NCI-H146 (cell line): ENCODE results near the gene TBX3.

Experiments used
- DNase-seq: peaks from one replicate; lab custom pipeline; 2025; lab: John Stamatoyannopoulos, UW

TBX3 gene

DNA sequence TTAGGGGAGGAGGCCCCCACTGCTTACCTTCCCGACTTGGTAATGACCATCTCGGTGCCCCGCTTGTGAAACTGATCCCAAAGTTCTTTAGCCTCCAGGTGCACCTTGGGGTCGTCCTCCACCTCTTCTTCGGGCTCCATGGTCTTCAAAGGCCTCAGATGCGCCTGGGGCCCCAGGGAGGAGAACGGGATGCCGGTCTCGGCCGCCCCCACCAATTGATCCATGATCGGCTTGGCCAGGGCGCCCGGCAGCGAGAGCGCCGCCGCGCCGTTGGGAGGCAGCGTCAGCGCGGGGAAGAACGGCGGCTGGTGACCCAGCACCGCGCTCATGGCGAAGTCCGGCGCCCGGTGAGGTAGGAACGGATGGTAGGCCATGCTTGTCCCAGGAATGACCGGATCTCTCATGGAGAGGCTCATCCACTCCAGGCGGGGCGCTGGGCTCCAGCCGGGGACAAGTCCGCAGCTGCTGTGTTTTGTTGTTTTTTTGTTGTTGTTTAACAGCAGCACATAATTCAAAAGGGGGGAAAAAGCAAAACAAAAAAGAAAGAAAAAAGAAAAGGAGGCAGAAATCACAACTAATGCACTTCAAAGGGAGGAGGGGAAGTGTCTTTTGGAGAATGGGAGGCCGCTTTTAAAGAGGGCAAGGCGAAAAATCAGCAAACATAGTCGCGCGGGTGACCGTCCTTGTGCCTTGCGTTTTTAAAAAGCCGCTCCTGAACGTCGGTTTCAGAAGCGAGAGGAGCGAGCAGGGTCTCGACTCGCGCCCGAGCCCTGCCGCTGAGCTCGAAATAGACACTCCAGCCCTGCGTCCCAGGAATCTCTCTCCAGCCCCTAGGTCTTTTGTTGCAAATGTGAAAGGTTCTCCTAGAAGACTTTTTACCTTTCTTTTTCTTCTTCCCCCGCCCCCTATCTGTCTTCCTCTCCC lies 928 bp downstream of the TBX3 start:
- no peak for DNase-seq

DNA sequence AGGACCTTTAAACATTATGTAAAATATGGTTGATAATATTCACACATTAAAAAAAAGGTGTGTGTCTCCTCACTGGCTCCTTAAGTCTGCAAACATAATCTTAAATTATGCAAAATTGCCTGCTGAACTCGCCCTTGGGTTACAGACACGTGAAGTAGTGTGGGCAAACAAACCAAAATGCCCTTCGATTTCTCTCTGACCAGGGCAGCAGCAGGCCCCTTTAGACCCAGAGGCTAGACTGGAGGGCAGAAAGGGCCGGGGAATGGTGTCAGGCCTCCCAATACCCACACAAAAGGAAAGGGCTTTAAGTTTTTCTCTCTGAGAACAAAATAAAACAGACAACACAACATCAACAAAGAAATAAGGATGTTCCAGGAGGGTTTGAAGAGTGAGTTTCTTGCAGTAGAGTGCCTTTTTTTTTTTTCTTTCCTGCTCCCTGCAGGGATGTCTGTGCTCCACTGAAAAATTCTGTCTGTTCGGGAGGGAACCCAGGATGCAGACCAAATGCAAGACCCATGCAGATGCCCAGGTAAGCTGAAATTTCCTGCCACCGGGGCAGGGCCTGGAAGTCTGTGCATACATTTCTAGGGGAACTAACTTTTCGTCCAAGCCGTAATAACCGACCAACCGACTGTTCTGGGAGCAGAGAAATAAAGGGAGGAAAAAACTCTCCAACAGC lies 1.7 kb downstream of the TBX3 start:
- no peak for DNase-seq

DNA sequence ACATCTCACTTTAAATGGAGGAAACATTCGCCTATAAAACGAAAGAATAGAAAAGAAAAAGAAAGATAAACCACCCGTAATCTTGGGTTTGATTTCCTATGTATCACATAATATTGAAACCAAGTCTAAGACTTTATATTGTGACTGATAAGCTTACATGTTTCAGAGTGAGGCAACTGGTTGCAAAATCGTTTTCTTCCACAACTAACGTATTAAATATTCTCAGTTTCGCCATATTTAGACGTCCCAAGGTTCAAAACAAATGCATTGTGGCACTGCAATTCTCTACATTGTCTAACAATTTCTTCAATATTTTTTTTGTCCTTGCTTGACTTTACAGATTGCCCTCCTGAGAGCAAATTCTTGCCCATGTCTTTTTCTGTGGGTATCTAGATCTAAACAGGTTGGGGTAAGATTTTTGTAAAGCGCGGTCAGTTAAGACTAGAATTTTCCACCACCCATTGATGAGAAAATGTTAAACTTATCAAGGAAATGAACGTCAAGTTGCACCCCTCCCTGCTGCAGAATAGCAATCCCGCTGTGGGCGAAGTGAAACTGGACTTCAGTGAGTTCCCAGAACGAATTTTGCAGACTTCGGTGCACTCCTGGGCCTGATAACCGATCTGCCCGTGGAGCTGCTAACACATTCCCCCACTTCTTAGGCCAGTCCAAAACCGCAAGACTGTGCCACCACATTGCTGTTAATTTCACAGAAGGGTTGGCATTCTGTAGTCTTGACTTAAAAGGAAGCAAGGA lies 2.7 kb downstream of the TBX3 start:
- no peak for DNase-seq

DNA sequence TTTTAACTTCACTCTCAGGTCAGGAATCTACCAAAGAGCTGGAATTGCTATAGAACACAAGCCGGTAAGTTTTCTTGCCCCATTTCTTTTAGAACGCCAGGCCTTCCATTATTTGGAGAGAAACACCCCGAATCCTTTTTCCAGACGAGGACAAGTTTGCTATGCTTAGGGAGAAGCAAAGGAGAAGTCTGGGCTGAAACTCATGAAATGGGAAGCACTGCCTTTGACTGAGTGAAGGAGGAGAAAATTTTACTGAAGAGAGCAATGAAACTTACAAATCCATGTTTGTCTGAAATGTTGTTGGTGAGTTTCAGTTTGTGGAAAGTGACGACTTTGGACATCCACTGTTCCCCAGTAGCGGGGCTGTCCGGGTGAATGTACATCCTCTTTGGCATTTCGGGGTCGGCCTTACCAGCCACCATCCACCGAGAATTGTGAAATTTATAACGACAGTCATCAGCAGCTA lies 3.3 kb downstream of the TBX3 start:
- DNase-seq: no peak

GRCh38 chr12:114679942-114680341 lies 4.0 kb downstream of the TBX3 start:
- no peak for DNase-seq

GRCh38 chr12:114679452-114679875 lies 4.5 kb downstream of the TBX3 start:
- DNase-seq: no peak

DNA sequence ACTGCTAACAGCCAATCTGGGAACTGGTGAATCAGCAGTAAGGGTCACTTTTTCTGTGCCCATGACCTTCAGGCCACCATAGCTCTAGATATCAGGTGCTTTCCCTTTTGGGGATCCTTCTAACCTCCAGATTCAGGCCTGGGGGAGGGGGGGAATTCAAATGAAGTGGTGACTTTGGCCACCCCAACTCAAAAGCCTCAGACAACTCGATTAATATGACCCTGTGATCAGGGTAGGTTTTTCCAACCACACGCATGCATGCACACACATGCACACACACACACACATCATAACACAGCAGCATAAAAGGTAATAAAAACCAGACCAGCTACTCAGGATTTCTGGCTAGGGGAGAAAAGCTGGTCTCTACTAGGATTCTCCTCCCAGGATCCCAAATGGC lies 5.3 kb downstream of the TBX3 start:
- no peak for DNase-seq

- no peak for DNase-seq
These were observed 5.9 kb downstream of the TBX3 start for GRCh38 chr12:114678028-114678427.

- no peak for DNase-seq
These were observed 7.7 kb downstream of the TBX3 start for GRCh38 chr12:114676142-114676741.

DNA sequence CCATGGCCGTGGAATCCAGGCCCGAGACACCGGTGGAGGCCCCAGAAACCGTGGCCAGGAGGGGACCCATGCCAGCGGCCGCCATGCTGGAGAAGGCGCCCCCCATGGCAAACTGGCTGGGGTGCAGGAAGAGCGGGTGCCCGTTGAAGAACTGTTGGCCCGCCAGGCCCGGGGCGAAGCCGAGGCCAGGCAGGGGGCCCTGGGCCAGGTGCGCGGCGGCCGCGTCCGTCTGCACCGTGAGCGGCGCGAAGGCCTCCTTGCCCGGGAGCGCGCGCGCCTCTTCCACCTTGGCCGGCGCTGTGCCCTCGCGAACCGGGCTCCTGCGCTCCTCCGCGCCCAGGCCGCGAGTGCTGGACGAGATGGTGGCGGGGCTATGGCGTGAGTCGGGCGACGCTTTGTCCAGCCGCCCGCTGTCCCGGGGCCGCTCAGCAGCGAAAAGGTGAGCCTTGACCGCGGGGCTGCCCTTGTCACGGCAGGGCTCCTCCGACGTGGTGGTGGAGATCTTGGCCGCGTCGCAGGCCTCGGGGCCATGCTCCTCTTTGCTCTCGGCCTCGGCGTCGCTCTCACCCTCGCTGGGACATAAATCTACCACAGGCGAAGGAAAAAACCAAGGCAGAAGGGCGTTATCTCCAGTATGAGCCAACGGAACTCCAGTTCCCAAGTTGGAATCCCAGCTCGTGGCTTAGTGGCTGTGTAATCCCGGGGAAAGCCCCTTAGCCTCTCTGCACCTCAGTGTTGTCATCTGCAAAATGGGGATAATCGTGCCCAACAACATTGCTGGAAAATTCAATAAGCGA lies 9.5 kb downstream of the TBX3 start:
- DNase-seq: no peak

GRCh38 chr12:114673901-114674250 lies 10.1 kb downstream of the TBX3 start:
- no peak for DNase-seq

DNA sequence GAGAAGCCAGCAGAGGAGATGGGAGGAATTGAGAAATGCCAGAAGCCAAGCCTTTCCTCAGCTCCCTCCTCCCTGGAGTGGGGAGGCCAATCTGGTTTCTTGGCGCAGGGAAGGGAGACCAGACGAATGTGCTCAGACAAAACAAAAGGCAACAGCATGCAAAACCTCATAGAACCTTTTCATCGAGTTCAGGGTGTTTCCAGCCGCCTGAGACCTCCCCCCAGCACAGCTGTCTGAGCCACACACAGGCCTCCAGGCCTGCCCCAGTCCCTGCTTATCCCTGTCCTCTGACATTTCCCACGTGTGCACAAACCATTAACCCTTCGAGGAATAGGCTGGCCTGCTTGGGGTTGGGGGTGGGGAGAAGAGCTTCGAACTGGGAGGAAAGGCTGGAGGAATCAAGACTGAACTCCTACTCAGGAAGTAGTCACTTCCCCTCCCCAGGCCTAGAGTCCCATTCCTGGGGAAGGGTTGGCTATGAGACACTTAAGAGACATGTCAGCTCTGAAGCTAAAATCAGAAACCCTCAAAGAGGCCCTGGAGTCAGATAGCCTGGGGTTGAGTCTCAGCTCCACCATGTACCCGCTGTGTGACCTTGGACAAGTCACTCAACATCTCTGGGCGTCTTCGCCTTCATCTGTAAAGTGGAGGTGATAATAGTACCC lies 10.7 kb downstream of the TBX3 start:
- DNase-seq: no peak

GRCh38 chr12:114672817-114673168 lies 11.2 kb downstream of the TBX3 start:
- DNase-seq: no peak

DNA sequence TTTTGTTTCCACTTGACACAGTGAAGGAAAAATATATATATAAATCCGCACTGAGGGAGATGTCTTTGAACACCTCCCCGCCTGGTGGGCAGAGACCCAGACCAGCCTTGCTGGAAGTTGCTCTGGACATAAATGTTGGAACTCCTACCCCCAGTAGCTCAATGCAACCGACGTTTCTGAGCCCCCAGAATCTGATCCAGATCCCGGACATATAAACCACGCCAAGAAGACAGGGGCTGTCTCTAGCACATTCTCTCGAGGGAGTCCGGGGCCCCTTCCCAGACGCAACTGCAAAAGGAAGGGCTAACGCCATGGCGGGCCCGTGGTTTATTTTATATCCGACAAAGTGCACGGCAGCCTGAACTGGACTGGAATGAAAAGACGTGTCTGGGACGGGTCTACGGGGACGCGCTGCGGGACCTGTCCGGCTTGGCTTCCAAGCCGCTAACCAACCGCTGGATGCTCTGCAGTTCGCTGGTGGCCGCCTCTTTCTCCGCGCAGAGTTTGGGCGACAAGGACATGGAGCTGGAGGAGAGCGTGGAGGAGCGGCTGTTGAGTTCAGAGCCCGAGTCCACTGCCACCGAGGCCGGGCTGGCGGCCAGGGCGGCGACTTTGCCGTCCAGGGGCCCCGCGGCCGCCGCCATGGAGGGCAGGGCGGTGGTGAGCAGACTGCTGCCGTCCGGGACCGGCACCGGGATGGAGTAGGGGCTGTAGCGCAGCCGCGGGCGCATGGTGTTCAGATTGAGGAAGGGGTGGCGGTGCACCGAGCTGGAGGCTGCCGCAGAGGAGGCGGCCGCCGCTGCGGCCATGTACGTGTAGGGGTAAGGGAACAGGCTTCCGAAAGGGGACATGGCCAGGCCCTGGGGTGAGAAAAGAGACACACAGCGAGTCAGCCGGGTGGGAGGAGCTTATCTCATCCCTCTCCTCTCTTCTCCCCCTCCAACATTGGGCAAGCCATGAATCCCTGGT lies 12.2 kb downstream of the TBX3 start:
- DNase-seq: no peak

- DNase-seq: no peak
These were observed 12.9 kb downstream of the TBX3 start for GRCh38 chr12:114671066-114671442.

GRCh38 chr12:114670291-114670980 lies 13.5 kb downstream of the TBX3 start:
- DNase-seq: no peak

GRCh38 chr12:114669401-114670290 lies 14.3 kb downstream of the TBX3 start:
- no peak for DNase-seq

DNA sequence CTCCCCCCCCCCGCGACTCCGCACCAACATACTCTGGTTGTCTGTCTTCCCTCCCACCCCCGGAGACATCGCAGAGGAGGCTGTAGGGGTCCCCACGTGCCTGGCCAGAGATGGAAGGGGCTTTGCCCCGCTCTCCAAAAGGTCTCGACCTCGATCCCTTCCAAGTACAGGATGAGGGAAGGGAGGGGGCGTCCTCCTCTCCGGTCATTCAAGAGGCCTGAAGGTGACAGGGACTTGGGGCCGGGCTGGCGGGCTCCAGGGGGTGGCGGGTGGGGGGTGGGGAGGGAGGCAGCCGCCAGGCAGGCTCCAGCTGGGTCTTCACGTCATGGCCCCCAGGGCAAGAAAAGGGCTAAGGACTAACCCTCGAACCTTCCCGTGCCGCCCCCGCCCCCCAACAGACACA lies 15.1 kb downstream of the TBX3 start:
- DNase-seq: no peak
